ENCODE data around the gene FOSB.

FOSB gene

GRCh38 chr19:45469132-45469944 is 1.5 kb downstream of the FOSB start:
- DNase-seq: peak; percentile 96

- DNase-seq: peak; percentile 59
These were observed 2.4 kb downstream of the FOSB start for GRCh38 chr19:45469945-45470761.

DNA sequence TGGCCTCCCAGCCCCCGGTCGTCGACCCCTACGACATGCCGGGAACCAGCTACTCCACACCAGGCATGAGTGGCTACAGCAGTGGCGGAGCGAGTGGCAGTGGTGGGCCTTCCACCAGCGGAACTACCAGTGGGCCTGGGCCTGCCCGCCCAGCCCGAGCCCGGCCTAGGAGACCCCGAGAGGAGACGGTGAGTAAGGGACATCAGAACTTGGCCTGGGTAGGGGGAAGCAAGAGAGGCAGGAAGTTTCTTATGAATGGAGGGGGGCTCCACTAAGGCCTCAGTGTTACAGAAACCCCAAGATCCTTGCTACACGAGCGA is 2.9 kb downstream of the FOSB start:
- no peak for DNase-seq

DNA sequence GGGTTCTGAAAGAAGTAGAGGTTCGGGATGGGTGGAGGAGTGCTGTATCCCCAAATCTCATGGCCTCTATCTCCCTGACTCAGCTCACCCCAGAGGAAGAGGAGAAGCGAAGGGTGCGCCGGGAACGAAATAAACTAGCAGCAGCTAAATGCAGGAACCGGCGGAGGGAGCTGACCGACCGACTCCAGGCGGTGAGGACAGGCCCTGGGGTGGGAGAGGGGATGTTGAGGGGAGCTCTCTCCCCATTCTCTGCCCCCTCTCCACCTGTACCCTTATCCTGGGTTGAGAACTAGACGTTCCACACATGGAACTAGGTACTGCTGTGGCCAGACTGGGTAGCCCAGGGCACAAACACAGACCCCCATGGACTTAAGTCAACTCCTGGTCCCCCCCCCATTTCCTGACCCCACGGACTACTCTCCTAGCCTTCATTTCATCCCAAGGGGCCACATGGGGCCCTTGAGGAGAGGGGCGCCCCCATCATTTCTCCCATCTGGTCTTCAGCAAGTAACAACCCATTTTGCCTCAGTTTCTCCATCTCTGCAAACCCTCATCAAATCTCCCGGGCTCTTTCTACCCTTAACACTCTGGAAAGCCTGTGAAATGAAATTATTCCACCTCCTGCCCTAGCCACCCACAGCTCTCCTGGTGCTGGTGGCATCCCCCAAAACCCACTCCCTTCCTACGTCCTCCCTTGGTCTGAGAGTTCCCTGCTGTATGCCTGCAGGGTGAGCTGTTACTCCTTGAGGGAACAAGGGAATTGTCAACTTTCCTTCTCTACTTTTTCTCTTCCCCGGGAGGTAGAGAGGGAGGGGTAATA is 3.5 kb downstream of the FOSB start:
- DNase-seq: no peak

- no peak for DNase-seq
These were observed 4.3 kb downstream of the FOSB start for GRCh38 chr19:45471931-45472562.

DNA sequence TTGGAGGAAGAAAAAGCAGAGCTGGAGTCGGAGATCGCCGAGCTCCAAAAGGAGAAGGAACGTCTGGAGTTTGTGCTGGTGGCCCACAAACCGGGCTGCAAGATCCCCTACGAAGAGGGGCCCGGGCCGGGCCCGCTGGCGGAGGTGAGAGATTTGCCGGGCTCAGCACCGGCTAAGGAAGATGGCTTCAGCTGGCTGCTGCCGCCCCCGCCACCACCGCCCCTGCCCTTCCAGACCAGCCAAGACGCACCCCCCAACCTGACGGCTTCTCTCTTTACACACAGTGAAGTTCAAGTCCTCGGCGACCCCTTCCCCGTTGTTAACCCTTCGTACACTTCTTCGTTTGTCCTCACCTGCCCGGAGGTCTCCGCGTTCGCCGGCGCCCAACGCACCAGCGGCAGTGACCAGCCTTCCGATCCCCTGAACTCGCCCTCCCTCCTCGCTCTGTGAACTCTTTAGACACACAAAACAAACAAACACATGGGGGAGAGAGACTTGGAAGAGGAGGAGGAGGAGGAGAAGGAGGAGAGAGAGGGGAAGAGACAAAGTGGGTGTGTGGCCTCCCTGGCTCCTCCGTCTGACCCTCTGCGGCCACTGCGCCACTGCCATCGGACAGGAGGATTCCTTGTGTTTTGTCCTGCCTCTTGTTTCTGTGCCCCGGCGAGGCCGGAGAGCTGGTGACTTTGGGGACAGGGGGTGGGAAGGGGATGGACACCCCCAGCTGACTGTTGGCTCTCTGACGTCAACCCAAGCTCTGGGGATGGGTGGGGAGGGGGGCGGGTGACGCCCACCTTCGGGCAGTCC is 5.0 kb downstream of the FOSB start:
- DNase-seq: no peak

- DNase-seq: no peak
These were observed 5.5 kb downstream of the FOSB start for GRCh38 chr19:45473367-45473681.

GRCh38 chr19:45473682-45474605 is 6.1 kb downstream of the FOSB start:
- DNase-seq: no peak

DNA sequence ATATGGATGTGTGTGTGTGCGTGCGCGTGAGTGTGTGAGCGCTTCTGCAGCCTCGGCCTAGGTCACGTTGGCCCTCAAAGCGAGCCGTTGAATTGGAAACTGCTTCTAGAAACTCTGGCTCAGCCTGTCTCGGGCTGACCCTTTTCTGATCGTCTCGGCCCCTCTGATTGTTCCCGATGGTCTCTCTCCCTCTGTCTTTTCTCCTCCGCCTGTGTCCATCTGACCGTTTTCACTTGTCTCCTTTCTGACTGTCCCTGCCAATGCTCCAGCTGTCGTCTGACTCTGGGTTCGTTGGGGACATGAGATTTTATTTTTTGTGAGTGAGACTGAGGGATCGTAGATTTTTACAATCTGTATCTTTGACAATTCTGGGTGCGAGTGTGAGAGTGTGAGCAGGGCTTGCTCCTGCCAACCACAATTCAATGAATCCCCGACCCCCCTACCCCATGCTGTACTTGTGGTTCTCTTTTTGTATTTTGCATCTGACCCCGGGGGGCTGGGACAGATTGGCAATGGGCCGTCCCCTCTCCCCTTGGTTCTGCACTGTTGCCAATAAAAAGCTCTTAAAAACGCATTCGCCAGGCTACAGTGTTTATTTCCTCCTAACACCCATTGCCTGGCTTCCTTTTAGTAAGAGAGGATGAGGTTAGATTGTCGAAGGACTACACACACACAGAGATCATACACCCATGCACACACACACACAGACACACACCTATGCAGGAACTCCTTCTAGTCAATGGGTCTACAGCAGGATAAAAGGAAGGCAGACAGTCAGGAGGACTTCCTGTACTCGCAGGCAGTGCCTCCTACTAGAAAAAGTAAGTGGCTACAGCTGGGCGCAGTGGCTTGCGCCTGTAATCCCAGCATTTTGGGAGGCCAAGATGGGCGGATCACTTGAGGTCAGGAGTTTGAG is 7.1 kb downstream of the FOSB start:
- no peak for DNase-seq

DNA sequence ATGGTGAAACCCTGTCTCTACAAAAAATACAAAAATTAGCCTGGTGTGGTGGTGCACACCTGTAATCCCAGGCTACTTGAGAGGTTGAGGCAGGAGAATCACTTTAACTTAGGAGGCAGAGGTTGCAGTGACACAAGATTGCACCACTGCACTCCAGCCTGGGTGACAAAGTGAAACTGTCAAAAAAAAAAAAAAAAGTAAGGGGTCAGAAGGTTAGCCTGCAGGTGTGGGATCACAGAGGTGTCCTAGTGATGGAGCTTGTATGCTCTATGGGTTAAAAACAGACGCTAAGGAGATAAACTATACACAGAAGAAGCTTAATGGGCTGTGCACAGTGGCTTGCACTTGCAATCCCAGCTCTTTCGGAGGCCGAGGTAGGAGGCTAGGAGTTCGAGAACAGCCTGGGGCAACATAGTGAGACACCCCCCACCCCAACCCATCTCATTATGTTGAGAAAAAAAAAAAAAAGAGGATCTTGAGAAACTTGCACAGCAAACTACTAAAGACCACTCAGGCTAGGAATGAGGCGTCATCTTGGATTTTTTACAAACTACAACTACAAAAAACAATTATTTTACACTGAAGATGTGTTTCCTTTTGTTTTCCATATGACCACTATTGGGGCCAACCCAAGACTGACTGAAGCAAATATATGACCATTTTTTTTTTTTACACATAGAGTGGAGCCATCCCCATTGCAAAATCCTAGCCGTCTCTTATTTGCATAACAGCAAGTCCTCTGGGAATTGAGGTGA is 7.9 kb downstream of the FOSB start:
- DNase-seq: no peak

DNA sequence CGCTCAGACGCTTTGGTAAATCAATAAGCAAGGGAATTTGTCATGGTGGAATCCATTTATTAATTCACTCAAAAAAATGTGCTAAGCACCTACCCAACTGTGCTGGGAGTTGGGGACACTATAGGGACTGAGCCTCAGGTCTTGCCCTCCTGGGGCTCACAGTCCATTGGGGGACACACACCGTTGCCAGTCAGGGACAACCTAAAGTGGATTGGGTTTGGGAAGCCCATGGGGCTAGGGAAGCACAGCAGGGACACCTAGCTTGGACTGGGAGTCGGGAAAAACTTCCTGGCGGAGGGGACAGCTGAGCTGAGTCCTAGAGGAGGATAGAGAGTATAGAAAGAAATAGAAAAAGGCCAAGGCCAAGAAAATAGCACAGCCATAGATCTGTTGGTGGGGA is 8.5 kb downstream of the FOSB start:
- no peak for DNase-seq

DNA sequence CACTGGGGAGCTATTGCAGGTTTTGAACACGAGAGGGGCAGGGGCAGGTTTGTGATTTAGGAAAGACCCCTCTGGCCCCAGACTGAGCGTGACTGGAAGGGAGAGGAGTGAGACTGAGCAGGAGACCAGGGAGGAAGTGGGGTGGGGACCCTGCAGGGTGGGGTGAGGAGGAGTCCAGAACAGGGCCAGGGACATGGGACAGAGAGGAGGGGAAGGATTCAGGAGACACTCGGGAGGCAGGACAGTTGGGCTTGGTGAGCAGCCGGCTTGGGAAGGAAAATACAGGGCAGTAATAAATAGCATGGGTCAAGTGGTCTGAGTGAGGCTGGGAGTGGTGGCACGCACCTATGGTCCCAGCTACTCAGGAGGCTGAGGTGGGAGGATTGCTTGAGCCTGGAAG is 9.4 kb downstream of the FOSB start:
- DNase-seq: no peak

GRCh38 chr19:45477713-45478453 is 10.1 kb downstream of the FOSB start:
- DNase-seq: no peak

- DNase-seq: peak; percentile 95
These were observed 10.8 kb downstream of the FOSB start for GRCh38 chr19:45478454-45479238.

GRCh38 chr19:45483033-45483432 is 15.2 kb downstream of the FOSB start:
- DNase-seq: no peak

- no peak for DNase-seq
These were observed 16.6 kb downstream of the FOSB start for GRCh38 chr19:45484273-45484945.
